ENCODE results near the gene SPINK2.

DNA sequence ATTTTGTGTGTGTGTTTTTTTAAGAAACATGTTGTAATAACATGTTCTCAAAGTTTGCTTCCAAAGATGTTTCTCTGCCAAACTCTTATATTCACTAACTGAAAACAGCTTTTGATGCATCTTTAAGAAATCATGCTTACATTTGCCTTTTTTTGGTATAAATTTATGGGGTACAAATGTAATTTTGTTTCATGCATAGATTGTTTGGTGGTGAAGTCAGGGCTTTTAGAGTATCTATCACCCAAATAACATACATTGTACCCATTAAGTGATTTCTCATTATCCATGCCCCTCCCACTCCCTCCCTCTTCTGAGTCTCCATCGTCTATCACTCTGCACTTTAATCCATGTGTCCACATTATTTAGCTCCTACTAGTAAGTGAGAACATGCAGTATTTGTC, 30.8 kb downstream of the SPINK2 start:
- TF ChIP-seq, protein P1, sequence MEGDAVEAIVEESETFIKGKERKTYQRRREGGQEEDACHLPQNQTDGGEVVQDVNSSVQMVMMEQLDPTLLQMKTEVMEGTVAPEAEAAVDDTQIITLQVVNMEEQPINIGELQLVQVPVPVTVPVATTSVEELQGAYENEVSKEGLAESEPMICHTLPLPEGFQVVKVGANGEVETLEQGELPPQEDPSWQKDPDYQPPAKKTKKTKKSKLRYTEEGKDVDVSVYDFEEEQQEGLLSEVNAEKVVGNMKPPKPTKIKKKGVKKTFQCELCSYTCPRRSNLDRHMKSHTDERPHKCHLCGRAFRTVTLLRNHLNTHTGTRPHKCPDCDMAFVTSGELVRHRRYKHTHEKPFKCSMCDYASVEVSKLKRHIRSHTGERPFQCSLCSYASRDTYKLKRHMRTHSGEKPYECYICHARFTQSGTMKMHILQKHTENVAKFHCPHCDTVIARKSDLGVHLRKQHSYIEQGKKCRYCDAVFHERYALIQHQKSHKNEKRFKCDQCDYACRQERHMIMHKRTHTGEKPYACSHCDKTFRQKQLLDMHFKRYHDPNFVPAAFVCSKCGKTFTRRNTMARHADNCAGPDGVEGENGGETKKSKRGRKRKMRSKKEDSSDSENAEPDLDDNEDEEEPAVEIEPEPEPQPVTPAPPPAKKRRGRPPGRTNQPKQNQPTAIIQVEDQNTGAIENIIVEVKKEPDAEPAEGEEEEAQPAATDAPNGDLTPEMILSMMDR (conservative IDR thresholded peaks at IDR 0.05; ENCODE audit: low read length), result no peak
- no peak for TF ChIP-seq EZH2phosphoT487 (IDR thresholded peaks at IDR 0.05; ENCODE audit: borderline replicate concordance)

Measured in Loucy (cell line).